Loucy (cell line): ENCODE data around the gene SLC5A12.

Source experiments
- CTCF ChIP-seq: fragments of 200-600 bp; sonication (generic); conservative IDR thresholded peaks from 2 replicates; pipeline ENCODE4 v1.5.1; 2014; ENCODE audit warnings: mild to moderate bottlenecking, antibody characterized with exemption, low read length
- EZH2phosphoT487 ChIP-seq: fragments of 200-600 bp; IDR thresholded peaks from 2 replicates; pipeline ENCODE4 v1.6.1; 2018; ENCODE audit warnings: antibody characterized with exemption, mild to moderate bottlenecking, moderate library complexity, borderline replicate concordance

- no peak for TF ChIP-seq CTCF
- TF ChIP-seq EZH2phosphoT487: no peak
Observed at GRCh38 chr11:26622181-26622580, 99.7 kb downstream of the SLC5A12 start.
